MM.1S (cell line): ENCODE data around the gene MPZL3.

Experiments
- EZH2 ChIP-seq: fragments of 300-600 bp; sonication (generic); optimal IDR thresholded peaks from 2 replicates; pipeline ENCODE3; 2017; ENCODE audit warnings: low read depth, mild to moderate bottlenecking, antibody characterized with exemption, low read length, mixed read lengths
- EZH2phosphoT487 ChIP-seq: fragments of 300-600 bp; sonication (generic); IDR thresholded peaks from 2 replicates; pipeline ENCODE4 v1.6.1; 2018; ENCODE audit warnings: antibody characterized with exemption, low read length
- TF ChIP-seq, protein P1 (sequence below): fragments of 300-600 bp; sonication (generic); IDR thresholded peaks from 2 replicates; pipeline ENCODE4 v1.5.1; 2016; ENCODE audit warnings: antibody characterized with exemption, low read length, mixed read lengths

DNA sequence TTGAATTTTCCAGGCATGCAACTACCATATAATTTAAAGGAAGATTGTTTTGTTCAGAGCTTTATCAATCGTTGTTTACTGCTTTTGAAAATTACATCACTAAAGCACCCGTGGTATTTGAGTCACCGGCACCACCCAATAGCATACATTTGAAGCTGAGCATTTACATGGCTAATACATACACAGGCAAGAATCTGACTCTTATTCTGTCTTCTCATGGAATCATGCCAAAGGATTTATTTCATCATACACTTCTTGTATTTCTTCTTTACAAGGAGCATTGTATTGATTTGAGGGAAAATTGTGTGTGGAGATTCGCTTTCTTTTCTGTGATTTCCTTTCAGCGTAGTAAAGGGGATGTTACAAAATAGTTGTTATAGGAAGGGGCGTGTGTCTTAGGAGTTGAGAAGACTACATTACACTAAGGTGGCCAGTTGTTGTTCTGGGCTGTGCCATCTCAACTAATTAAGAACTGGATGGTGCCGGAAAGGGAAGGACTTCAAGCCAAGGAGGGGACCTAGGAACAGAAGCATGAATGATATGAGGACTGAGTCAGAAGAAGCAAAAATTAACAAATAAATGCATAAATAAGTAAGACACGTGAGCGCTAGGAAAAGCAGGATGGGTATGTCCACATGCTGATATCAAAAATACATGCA is 39.4 kb upstream of the MPZL3 start:
- TF ChIP-seq EZH2: no peak
- TF ChIP-seq, protein P1, sequence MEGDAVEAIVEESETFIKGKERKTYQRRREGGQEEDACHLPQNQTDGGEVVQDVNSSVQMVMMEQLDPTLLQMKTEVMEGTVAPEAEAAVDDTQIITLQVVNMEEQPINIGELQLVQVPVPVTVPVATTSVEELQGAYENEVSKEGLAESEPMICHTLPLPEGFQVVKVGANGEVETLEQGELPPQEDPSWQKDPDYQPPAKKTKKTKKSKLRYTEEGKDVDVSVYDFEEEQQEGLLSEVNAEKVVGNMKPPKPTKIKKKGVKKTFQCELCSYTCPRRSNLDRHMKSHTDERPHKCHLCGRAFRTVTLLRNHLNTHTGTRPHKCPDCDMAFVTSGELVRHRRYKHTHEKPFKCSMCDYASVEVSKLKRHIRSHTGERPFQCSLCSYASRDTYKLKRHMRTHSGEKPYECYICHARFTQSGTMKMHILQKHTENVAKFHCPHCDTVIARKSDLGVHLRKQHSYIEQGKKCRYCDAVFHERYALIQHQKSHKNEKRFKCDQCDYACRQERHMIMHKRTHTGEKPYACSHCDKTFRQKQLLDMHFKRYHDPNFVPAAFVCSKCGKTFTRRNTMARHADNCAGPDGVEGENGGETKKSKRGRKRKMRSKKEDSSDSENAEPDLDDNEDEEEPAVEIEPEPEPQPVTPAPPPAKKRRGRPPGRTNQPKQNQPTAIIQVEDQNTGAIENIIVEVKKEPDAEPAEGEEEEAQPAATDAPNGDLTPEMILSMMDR: no peak
- no peak for TF ChIP-seq EZH2phosphoT487
